Liver (tissue), 9 donors: ENCODE measurements around the gene CKMT1B. TPM values are rescaled to one million over a fixed set of nuclear protein-coding genes. Genes with fewer than 3 reads are reported as not detected.
"Not testable (repeated sequence)": the region's sequence is repeated elsewhere in the genome, so short reads cannot be mapped to it uniquely, and the experiment has no call there.

Experiments used
- DNase-seq: peaks from one replicate; pipeline ENCODE4 v3.0.0-alpha.2; 2017; ENCODE audit warnings: low spot score
- H3K27ac ChIP-seq, 2 donors: one replicate each; pipeline ENCODE4 v1.7.0; 2013; ENCODE audit warnings: inconsistent platforms in 2 of 2, low read length in 2 of 2, control low read depth in 1 of 2, low read depth in 1 of 2, mild to moderate bottlenecking in 1 of 2
- H3K27me3 ChIP-seq, 4 donors: one replicate each; pipeline versions ENCODE4 v1.6.1 to v1.7.0; 2013; ENCODE audit warnings: low read length in 3 of 4, inconsistent platforms in 1 of 4, mild to moderate bottlenecking in 1 of 4, moderate library complexity in 1 of 4; ENCODE audit not compliant: control insufficient read depth in 4 of 4, insufficient read depth in 4 of 4
- H3K36me3 ChIP-seq, 4 donors: one replicate each; pipeline versions ENCODE4 v1.6.1 to v1.7.0; 2013; ENCODE audit warnings: low read length in 3 of 4, mild to moderate bottlenecking in 3 of 4, low read depth in 1 of 4, moderate library complexity in 1 of 4; ENCODE audit not compliant: control insufficient read depth in 4 of 4, insufficient read depth in 3 of 4
- H3K4me1 ChIP-seq, 4 donors: one replicate each; pipeline versions ENCODE4 v1.6.1 to v1.7.0; 2013; ENCODE audit warnings: low read length in 3 of 4, mild to moderate bottlenecking in 3 of 4, moderate library complexity in 1 of 4; ENCODE audit not compliant: control insufficient read depth in 4 of 4, insufficient read depth in 4 of 4
- H3K4me3 ChIP-seq, 3 donors: one replicate each; pipeline versions ENCODE4 v1.6.1 to v1.7.0; 2013; ENCODE audit warnings: low read length in 3 of 3, control low read depth in 1 of 3, low read depth in 1 of 3, mild to moderate bottlenecking in 1 of 3
- H3K9ac ChIP-seq, 2 donors: one replicate each; pipeline ENCODE4 v1.7.0; 2013; ENCODE audit warnings: low read length in 2 of 2, mild to moderate bottlenecking in 2 of 2, moderate library complexity in 2 of 2, control low read depth in 1 of 2, low read depth in 1 of 2
- H3K9me3 ChIP-seq, 4 donors: one replicate each; pipeline versions ENCODE4 v1.6.1 to v1.7.0; 2013; ENCODE audit warnings: low read length in 3 of 4; ENCODE audit not compliant: control insufficient read depth in 4 of 4
- EGR1 ChIP-seq, 2 donors: IDR thresholded peaks; 2 replicates each; pipeline ENCODE4 v1.6.1; 2016 to 2018; ENCODE audit warnings: antibody characterized with exemption in 2 of 2, low read depth in 2 of 2
- FOXA2 ChIP-seq: IDR thresholded peaks from 2 replicates; pipeline ENCODE4 v1.6.1; 2016; ENCODE audit warnings: antibody characterized with exemption
- HNF4G ChIP-seq: IDR thresholded peaks from 2 replicates; pipeline ENCODE4 v1.6.1; 2016; ENCODE audit warnings: antibody characterized with exemption
- MAX ChIP-seq: IDR thresholded peaks from 2 replicates; pipeline ENCODE4 v1.6.1; 2016; ENCODE audit warnings: antibody characterized with exemption
- RAD21 ChIP-seq, 2 donors: IDR thresholded peaks; 2 replicates each; pipeline ENCODE4 v1.6.1; 2016; ENCODE audit warnings: antibody characterized with exemption in 2 of 2, mild to moderate bottlenecking in 2 of 2
- RXRA ChIP-seq, 2 donors: IDR thresholded peaks; 2 replicates each; pipeline ENCODE4 v1.6.1; 2017 to 2018; ENCODE audit warnings: antibody characterized with exemption in 2 of 2, mild to moderate bottlenecking in 1 of 2
- TAF1 ChIP-seq: conservative IDR thresholded peaks from 2 replicates; pipeline ENCODE4 v1.6.1; 2016; ENCODE audit warnings: antibody characterized with exemption, mild to moderate bottlenecking
- WGBS: extraction: QIAGEN DNeasy Blood & Tissue Kit; methylation state at CpG from one replicate; pipeline ENCODE4 v1.1.7; 2013; 5-methylcytosine and 5-hydroxymethylcytosine counted together
- polyA plus RNA-seq, 2 donors: library from polyadenylated mRNA; stranded (reverse) in 1 of 2; unstranded in 1 of 2; fragments of 200-250 nt in 1 of 2; fragments of >200 nt in 1 of 2; fragmentation: Nextera tagmentation in 1 of 2; extraction: Ambion mirVana in 1 of 2; gene quantifications; one replicate each; pipeline versions ENCODE4 v1.2.1 to v1.2.3, GENCODE V29; 2013 to 2015
- total RNA-seq, 2 donors: library from RNA; depleted of rRNA; stranded (reverse); fragments of >200 nt; gene quantifications; one replicate each; pipeline ENCODE4 v1.2.3, GENCODE V29; 2014
- TF ChIP-seq, protein P1 (sequence below): fragments of 150-350 bp; IDR thresholded peaks from 2 replicates; pipeline ENCODE4 v1.5.1; 2017; ENCODE audit warnings: improper control_type of control experiment, low read depth, low read length; ENCODE audit not compliant: missing input control
- TF ChIP-seq, protein P2 (sequence below): IDR thresholded peaks from 2 replicates; pipeline ENCODE4 v1.6.1; 2016; ENCODE audit warnings: antibody characterized with exemption, mild to moderate bottlenecking
- TF ChIP-seq, protein P3 (sequence below): IDR thresholded peaks from 2 replicates; pipeline ENCODE4 v1.6.1; 2016; ENCODE audit warnings: antibody characterized with exemption
- donor health status: healthy.
- donor health status: healthy.
- donor health status: healthy.
- donor health status: healthy.
- donor health status: healthy.

CKMT1B gene
- total and polyA plus RNA-seq, 4 donors = 0.03 to 0.37 TPM; not detected in 2

DNA sequence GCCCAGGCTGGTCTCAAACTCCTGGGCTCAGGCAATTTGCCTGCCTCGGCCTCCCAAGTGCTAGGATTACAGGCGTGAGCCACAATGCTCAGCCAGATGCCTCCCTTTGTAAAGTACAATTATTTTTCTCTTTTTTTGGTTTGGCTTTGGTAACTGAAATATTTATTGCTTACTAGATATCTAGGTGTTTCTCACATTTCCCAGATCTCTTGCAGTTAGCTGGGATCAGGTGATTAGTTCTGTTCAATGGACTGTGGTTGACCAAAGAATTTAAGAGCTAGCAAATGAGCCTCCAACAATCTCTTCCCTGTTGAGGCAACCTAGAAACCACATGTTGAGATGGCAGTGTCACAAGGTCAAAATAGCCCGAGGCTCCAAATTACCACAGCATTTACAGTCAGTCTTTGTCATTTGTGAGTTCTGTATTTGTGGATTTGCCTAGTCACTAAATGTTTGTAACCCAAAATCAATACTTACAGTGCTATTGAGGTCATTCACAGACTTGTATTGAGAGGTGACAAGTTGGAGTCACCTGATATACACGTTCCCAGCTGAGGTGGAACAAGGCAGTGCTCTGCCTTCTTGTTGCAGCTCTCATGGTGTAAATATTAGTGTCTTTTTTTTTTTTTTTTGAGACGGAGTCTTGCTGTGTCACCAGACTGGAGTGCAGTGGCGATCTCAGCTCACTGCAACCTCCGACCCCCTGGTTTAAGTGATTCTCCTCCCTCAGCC lies 28.4 kb downstream of the CKMT1B start:
- H3K9ac ChIP-seq, H3K4me3 ChIP-seq, H3K9me3 ChIP-seq, H3K4me1 ChIP-seq, H3K27me3 ChIP-seq, H3K27ac ChIP-seq, H3K36me3 ChIP-seq, DNase-seq: not testable (repeated sequence)
- WGBS = 70% methylated on average over 5 of the region's 7 CpGs

DNA sequence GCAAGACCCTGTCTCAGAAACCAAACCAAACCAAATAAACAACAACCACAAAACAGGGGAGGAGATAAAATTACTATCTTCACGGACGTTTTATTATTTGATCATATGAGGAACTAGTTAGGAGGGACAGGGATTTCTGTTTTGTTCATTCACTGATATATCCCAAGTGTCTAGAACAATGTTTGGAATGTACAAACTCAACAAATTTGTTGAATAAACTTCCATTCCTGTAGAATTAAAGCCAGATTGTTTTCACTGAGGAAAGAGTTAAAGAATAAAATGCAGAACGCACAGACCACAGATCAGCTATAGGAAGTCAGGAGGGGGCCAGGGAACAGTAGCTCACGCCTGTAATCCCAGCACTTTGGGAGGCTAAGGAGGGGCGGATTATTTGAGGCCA lies 31.3 kb downstream of the CKMT1B start:
- TF ChIP-seq MAX (no peak), FOXA2 (no peak), HNF4G (no peak), RAD21 (IDR thresholded peaks at IDR 0.05) (no peak), TAF1 (no peak), RXRA (IDR thresholded peaks at IDR 0.05) (no peak), EGR1 (IDR thresholded peaks at IDR 0.05; ENCODE audit: low read depth in 2 of 2) (no peak)
- TF ChIP-seq, protein P1, sequence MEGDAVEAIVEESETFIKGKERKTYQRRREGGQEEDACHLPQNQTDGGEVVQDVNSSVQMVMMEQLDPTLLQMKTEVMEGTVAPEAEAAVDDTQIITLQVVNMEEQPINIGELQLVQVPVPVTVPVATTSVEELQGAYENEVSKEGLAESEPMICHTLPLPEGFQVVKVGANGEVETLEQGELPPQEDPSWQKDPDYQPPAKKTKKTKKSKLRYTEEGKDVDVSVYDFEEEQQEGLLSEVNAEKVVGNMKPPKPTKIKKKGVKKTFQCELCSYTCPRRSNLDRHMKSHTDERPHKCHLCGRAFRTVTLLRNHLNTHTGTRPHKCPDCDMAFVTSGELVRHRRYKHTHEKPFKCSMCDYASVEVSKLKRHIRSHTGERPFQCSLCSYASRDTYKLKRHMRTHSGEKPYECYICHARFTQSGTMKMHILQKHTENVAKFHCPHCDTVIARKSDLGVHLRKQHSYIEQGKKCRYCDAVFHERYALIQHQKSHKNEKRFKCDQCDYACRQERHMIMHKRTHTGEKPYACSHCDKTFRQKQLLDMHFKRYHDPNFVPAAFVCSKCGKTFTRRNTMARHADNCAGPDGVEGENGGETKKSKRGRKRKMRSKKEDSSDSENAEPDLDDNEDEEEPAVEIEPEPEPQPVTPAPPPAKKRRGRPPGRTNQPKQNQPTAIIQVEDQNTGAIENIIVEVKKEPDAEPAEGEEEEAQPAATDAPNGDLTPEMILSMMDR = no peak
- TF ChIP-seq, protein P2, sequence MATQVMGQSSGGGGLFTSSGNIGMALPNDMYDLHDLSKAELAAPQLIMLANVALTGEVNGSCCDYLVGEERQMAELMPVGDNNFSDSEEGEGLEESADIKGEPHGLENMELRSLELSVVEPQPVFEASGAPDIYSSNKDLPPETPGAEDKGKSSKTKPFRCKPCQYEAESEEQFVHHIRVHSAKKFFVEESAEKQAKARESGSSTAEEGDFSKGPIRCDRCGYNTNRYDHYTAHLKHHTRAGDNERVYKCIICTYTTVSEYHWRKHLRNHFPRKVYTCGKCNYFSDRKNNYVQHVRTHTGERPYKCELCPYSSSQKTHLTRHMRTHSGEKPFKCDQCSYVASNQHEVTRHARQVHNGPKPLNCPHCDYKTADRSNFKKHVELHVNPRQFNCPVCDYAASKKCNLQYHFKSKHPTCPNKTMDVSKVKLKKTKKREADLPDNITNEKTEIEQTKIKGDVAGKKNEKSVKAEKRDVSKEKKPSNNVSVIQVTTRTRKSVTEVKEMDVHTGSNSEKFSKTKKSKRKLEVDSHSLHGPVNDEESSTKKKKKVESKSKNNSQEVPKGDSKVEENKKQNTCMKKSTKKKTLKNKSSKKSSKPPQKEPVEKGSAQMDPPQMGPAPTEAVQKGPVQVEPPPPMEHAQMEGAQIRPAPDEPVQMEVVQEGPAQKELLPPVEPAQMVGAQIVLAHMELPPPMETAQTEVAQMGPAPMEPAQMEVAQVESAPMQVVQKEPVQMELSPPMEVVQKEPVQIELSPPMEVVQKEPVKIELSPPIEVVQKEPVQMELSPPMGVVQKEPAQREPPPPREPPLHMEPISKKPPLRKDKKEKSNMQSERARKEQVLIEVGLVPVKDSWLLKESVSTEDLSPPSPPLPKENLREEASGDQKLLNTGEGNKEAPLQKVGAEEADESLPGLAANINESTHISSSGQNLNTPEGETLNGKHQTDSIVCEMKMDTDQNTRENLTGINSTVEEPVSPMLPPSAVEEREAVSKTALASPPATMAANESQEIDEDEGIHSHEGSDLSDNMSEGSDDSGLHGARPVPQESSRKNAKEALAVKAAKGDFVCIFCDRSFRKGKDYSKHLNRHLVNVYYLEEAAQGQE = no peak
- TF ChIP-seq, protein P3, sequence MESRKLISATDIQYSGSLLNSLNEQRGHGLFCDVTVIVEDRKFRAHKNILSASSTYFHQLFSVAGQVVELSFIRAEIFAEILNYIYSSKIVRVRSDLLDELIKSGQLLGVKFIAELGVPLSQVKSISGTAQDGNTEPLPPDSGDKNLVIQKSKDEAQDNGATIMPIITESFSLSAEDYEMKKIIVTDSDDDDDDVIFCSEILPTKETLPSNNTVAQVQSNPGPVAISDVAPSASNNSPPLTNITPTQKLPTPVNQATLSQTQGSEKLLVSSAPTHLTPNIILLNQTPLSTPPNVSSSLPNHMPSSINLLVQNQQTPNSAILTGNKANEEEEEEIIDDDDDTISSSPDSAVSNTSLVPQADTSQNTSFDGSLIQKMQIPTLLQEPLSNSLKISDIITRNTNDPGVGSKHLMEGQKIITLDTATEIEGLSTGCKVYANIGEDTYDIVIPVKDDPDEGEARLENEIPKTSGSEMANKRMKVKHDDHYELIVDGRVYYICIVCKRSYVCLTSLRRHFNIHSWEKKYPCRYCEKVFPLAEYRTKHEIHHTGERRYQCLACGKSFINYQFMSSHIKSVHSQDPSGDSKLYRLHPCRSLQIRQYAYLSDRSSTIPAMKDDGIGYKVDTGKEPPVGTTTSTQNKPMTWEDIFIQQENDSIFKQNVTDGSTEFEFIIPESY = no peak
- Histone ChIP-seq H3K9ac (no peak overlapping the region), H3K36me3 (no peaks in the 10 kb centered on the region), H3K27me3 (no peaks in the 10 kb centered on the region), H3K9me3 (no peaks in the 10 kb centered on the region), H3K4me1 (no peaks in the 10 kb centered on the region), H3K4me3 (no peak overlapping the region), H3K27ac (no peak overlapping the region)
- WGBS = 36% methylated on average over 5 of the region's 5 CpGs
- no peak for DNase-seq

DNA sequence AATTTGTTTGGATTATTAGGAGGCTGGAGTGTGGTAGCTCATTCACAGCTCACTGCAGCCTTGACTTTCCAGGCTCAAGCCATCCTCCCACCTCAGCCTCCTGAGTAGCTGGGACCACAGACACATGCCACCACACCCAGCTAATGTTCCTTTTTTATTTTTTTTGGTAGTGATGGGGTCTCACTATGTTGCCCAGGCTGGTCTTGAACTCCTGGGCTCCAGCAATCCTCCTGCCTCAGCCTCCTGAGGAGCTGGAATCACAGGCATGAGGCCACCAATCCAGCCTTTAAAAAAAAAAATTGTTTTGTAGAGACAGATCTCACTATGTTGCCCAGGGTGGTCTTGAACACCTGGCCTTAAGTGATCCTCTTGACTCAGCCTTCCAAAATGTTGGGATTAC lies 33.1 kb downstream of the CKMT1B start:
- not testable (repeated sequence) for H3K27me3 ChIP-seq, H3K9me3 ChIP-seq, H3K27ac ChIP-seq, H3K4me1 ChIP-seq, DNase-seq, H3K36me3 ChIP-seq, H3K4me3 ChIP-seq, H3K9ac ChIP-seq

GRCh38 chr15:43638464-43639204 lies 44.8 kb downstream of the CKMT1B start:
- not testable (repeated sequence) for H3K27me3 ChIP-seq, H3K36me3 ChIP-seq, H3K4me3 ChIP-seq, H3K4me1 ChIP-seq, DNase-seq, H3K9ac ChIP-seq, H3K27ac ChIP-seq, H3K9me3 ChIP-seq
- WGBS = 94% methylated on average over 8 of the region's 8 CpGs
